ENCODE measurements around the gene RNF38. TPM values are rescaled to one million over a fixed set of nuclear protein-coding genes. Genes with fewer than 3 reads are reported as not detected.
"Not testable (repeated sequence)": the region's sequence is repeated elsewhere in the genome, so short reads cannot be mapped to it uniquely, and the experiment has no call there.

Gene RNF38
- polyA plus RNA-seq, 3 donors = 11.3 to 33.2 (median 13.6) TPM

GRCh38 chr9:36416890-36417289 lies 16.8 kb upstream of the RNF38 start:
- Histone ChIP-seq H3K36me3 (replicated peaks in 1 of 2; ENCODE audit: control insufficient read depth in 1 of 2, insufficient read depth in 2 of 2, low read length in 2 of 2) (peaks cover 15 to 38% of the 10 kb centered on the region in 2 donors), H3K79me2 (ENCODE audit: insufficient read depth, low read length) (peaks cover 8% of the 10 kb centered on the region), H3K9ac (ENCODE audit: insufficient read depth, low read length, poor library complexity, severe bottlenecking) (no peak overlapping the region), H3K4me1 (ENCODE audit: control insufficient read depth in 1 of 2, insufficient read depth in 2 of 2, low read length in 2 of 2) (no peaks in the 10 kb centered on the region), H2AFZ (ENCODE audit: insufficient read depth, low read depth, low read length, poor library complexity, severe bottlenecking) (no peak overlapping the region), H3K4me3 (replicated peaks in 1 of 3; ENCODE audit: low read depth in 2 of 3, low read length in 3 of 3) (no peak overlapping the region), H3K27ac (ENCODE audit: low read depth in 1 of 2, low read length in 2 of 2) (no peak overlapping the region), H3K9me3 (replicated peaks in 1 of 2; ENCODE audit: control insufficient read depth in 1 of 2, insufficient read depth in 1 of 2, low read length in 2 of 2) (no peaks in the 10 kb centered on the region), H3K27me3 (ENCODE audit: control insufficient read depth in 2 of 2, insufficient read depth in 2 of 2, low read length in 2 of 2) (no peaks in the 10 kb centered on the region), H3K4me2 (replicated peaks; ENCODE audit: extremely low read depth, low read length, poor library complexity, severe bottlenecking) (no peak overlapping the region), H4K20me1 (ENCODE audit: insufficient read depth, low read length) (peaks cover 32% of the 10 kb centered on the region)
- H3K36me3 Mint-ChIP-seq = peaks cover 29 to 47% of the 10 kb centered on the region in 2 donors
- H3K27me3 Mint-ChIP-seq (ENCODE audit: low read depth in 3 of 3) = no peaks in the 10 kb centered on the region
- no peaks in the 10 kb centered on the region for H3K4me1 Mint-ChIP-seq
- H3K27ac Mint-ChIP-seq = no peak overlapping the region
- no peak for DNase-seq
- WGBS (ENCODE audit: insufficient coverage) = 100% methylated on average over 4 of the region's 9 CpGs
- H3K4me3 Mint-ChIP-seq = no peak overlapping the region
- intact Hi-C loops (cut with micrococcal nuclease) = no loop called here
- peaks cover 0 to 2% (median 0%) of the 10 kb centered on the region in 7 donors for H3K9me3 Mint-ChIP-seq
- TF ChIP-seq CTCF (IDR thresholded peaks at IDR 0.05) = no peak

- peak overlapping the region in 1 of 7 donors; percentile 30 for H3K27ac Mint-ChIP-seq
Observed at GRCh38 chr9:36415822-36416525, 15.9 kb upstream of the RNF38 start.

GRCh38 chr9:36411410-36411809 lies 11.3 kb upstream of the RNF38 start:
- H3K79me2 ChIP-seq (ENCODE audit: insufficient read depth, low read length); H3K27ac ChIP-seq (ENCODE audit: low read depth in 1 of 2, low read length in 2 of 2); H3K9me3 ChIP-seq (replicated peaks in 1 of 2; ENCODE audit: control insufficient read depth in 1 of 2, insufficient read depth in 1 of 2, low read length in 2 of 2); H3K27me3 ChIP-seq (ENCODE audit: control insufficient read depth in 2 of 2, insufficient read depth in 2 of 2, low read length in 2 of 2); H3K9ac ChIP-seq (ENCODE audit: insufficient read depth, low read length, poor library complexity, severe bottlenecking); H3K4me3 Mint-ChIP-seq; H3K4me1 Mint-ChIP-seq; H3K4me2 ChIP-seq (replicated peaks; ENCODE audit: extremely low read depth, low read length, poor library complexity, severe bottlenecking); H3K9me3 Mint-ChIP-seq; H3K4me3 ChIP-seq (replicated peaks in 1 of 3; ENCODE audit: low read depth in 2 of 3, low read length in 3 of 3); H3K4me1 ChIP-seq (ENCODE audit: control insufficient read depth in 1 of 2, insufficient read depth in 2 of 2, low read length in 2 of 2); intact Hi-C loops (cut with micrococcal nuclease); H2AFZ ChIP-seq (ENCODE audit: insufficient read depth, low read depth, low read length, poor library complexity, severe bottlenecking); H3K27me3 Mint-ChIP-seq (ENCODE audit: low read depth in 3 of 3): not testable (repeated sequence)
- DNase-seq = peak in 2 of 3 donors; percentile 3 to 12
- no CpG with 5 or more reads among the region's 3 CpGs for WGBS (ENCODE audit: insufficient coverage)
- peaks cover 61% of the 10 kb centered on the region for H4K20me1 ChIP-seq (ENCODE audit: insufficient read depth, low read length)
- Mint-ChIP-seq H3K27ac (peak overlapping the region in 1 of 7 donors; percentile 18), H3K36me3 (peaks cover 8 to 15% of the 10 kb centered on the region in 2 donors)
- H3K36me3 ChIP-seq (replicated peaks in 1 of 2; ENCODE audit: control insufficient read depth in 1 of 2, insufficient read depth in 2 of 2, low read length in 2 of 2) = peaks cover 5 to 10% of the 10 kb centered on the region in 2 donors

More at GRCh38 chr9:36415822-36416525, 15.9 kb upstream of the RNF38 start:
- no peaks in the 10 kb centered on the region for H3K27me3 Mint-ChIP-seq (ENCODE audit: low read depth in 3 of 3)
- no peak overlapping the region for H3K4me3 Mint-ChIP-seq
- Histone ChIP-seq H3K36me3 (replicated peaks in 1 of 2; ENCODE audit: control insufficient read depth in 1 of 2, insufficient read depth in 2 of 2, low read length in 2 of 2) (peaks cover 10 to 30% of the 10 kb centered on the region in 2 donors), H3K4me3 (replicated peaks in 1 of 3; ENCODE audit: low read depth in 2 of 3, low read length in 3 of 3) (no peak overlapping the region), H3K27ac (ENCODE audit: low read depth in 1 of 2, low read length in 2 of 2) (no peak overlapping the region), H3K79me2 (ENCODE audit: insufficient read depth, low read length) (peaks cover 8% of the 10 kb centered on the region), H4K20me1 (ENCODE audit: insufficient read depth, low read length) (peaks cover 34% of the 10 kb centered on the region), H3K9ac (ENCODE audit: insufficient read depth, low read length, poor library complexity, severe bottlenecking) (no peak overlapping the region), H3K4me2 (replicated peaks; ENCODE audit: extremely low read depth, low read length, poor library complexity, severe bottlenecking) (no peak overlapping the region), H3K9me3 (replicated peaks in 1 of 2; ENCODE audit: control insufficient read depth in 1 of 2, insufficient read depth in 1 of 2, low read length in 2 of 2) (no peaks in the 10 kb centered on the region), H3K27me3 (ENCODE audit: control insufficient read depth in 2 of 2, insufficient read depth in 2 of 2, low read length in 2 of 2) (no peaks in the 10 kb centered on the region), H2AFZ (ENCODE audit: insufficient read depth, low read depth, low read length, poor library complexity, severe bottlenecking) (no peak overlapping the region), H3K4me1 (ENCODE audit: control insufficient read depth in 1 of 2, insufficient read depth in 2 of 2, low read length in 2 of 2) (no peaks in the 10 kb centered on the region)
- intact Hi-C loops (cut with micrococcal nuclease) = no loop called here
- H3K9me3 Mint-ChIP-seq = peaks cover 0 to 7% (median 0%) of the 10 kb centered on the region in 7 donors
- WGBS (ENCODE audit: insufficient coverage) = 100% methylated on average over 8 of the region's 11 CpGs
- peaks cover 26 to 38% of the 10 kb centered on the region in 2 donors for H3K36me3 Mint-ChIP-seq
- TF ChIP-seq CTCF (IDR thresholded peaks at IDR 0.05) = no peak
- DNase-seq = no peak
- no peaks in the 10 kb centered on the region for H3K4me1 Mint-ChIP-seq

Measured in CD14-positive monocyte (primary cell).